Fibroblast of lung (primary cell): Measurements from ENCODE around the gene NOL12.

Source experiments
- EZH2 ChIP-seq: IDR thresholded peaks from 2 replicates; pipeline ENCODE4 v1.5.1; 2012; ENCODE audit warnings: low read length, control low read depth, mild to moderate bottlenecking; ENCODE audit errors: missing control alignments
- TF ChIP-seq, protein P1 (sequence below), 2 donors: IDR thresholded peaks in 1 of 2; conservative IDR thresholded peaks in 1 of 2; 1 replicate in 1 of 2; 2 replicates in 1 of 2; pipeline ENCODE4 v1.5.1; 2011 to 2012; ENCODE audit warnings: low read length in 2 of 2, control low read depth in 1 of 2, inconsistent platforms in 1 of 2, low read depth in 1 of 2, mild to moderate bottlenecking in 1 of 2

DNA sequence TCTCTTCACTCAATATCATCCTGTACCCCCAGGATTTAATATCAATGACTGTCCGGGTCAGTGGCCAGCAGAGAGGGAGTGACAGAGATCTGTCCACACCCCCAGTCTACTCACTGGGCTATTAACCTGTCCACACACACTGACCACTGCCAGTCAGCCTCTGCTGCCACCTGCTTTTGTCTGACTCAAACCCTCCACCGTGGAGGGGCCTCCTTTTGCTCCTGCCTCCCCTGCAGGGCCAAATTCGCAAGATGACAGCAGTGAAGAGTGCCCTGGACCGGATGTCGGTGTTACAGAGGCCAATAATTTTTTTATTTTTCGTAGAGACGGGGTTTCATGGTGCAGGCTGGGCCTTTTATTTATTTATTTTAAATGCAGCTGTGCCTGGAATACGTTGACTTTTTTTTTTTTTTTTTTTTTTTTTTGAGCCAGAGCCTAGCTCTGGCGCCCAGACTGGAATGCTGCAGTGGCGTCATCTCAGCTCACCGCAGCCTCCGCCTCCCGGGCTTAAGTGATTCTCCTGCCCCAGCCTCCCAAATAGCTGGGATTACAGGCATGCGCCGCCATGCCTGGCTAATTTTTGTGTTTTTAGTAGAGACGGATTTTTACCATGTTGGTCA lies 22.5 kb upstream of the NOL12 start:
- TF ChIP-seq, protein P1, sequence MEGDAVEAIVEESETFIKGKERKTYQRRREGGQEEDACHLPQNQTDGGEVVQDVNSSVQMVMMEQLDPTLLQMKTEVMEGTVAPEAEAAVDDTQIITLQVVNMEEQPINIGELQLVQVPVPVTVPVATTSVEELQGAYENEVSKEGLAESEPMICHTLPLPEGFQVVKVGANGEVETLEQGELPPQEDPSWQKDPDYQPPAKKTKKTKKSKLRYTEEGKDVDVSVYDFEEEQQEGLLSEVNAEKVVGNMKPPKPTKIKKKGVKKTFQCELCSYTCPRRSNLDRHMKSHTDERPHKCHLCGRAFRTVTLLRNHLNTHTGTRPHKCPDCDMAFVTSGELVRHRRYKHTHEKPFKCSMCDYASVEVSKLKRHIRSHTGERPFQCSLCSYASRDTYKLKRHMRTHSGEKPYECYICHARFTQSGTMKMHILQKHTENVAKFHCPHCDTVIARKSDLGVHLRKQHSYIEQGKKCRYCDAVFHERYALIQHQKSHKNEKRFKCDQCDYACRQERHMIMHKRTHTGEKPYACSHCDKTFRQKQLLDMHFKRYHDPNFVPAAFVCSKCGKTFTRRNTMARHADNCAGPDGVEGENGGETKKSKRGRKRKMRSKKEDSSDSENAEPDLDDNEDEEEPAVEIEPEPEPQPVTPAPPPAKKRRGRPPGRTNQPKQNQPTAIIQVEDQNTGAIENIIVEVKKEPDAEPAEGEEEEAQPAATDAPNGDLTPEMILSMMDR (conservative IDR thresholded peaks at IDR 0.05 in 1 of 2, IDR thresholded peaks at IDR 0.05 in 1 of 2; ENCODE audit: low read depth in 1 of 2, low read length in 2 of 2), result no peak
- TF ChIP-seq EZH2, result no peak
